Eye (tissue), 1 donor: Measurements from ENCODE around the gene ARID1B.

Experiments used
- DNase-seq: peaks from one replicate; pipeline ENCODE4 v3.0.0-alpha.2; 2015

Gene ARID1B

GRCh38 chr6:156910938-156911337, 133.8 kb downstream of the ARID1B start:
- no peak for DNase-seq

- DNase-seq: no peak
Observed at GRCh38 chr6:156911581-156911980, 134.4 kb downstream of the ARID1B start.

- DNase-seq: no peak
Observed at GRCh38 chr6:156912431-156912830, 135.3 kb downstream of the ARID1B start.

- DNase-seq: no peak
Observed at GRCh38 chr6:156914181-156914580, 137.0 kb downstream of the ARID1B start.

- DNase-seq: no peak
Observed at GRCh38 chr6:156916130-156916801, 139.1 kb downstream of the ARID1B start.

GRCh38 chr6:156917213-156917612, 140.0 kb downstream of the ARID1B start:
- DNase-seq: no peak

GRCh38 chr6:156918647-156919046, 141.5 kb downstream of the ARID1B start:
- DNase-seq: no peak

GRCh38 chr6:156919370-156919769, 142.2 kb downstream of the ARID1B start:
- no peak for DNase-seq

- DNase-seq: peak; percentile 61
Observed at GRCh38 chr6:156919814-156920369, 142.7 kb downstream of the ARID1B start.

- DNase-seq: no peak
Observed at GRCh38 chr6:156924246-156924645, 147.1 kb downstream of the ARID1B start.

- no peak for DNase-seq
Observed at GRCh38 chr6:156925026-156925425, 147.8 kb downstream of the ARID1B start.

- DNase-seq: no peak
Observed at GRCh38 chr6:156925718-156926607, 148.8 kb downstream of the ARID1B start.

- DNase-seq: no peak
Observed at GRCh38 chr6:156928126-156928525, 150.9 kb downstream of the ARID1B start.

- no peak for DNase-seq
Observed at GRCh38 chr6:156928972-156929371, 151.8 kb downstream of the ARID1B start.

GRCh38 chr6:156931283-156931682, 154.1 kb downstream of the ARID1B start:
- no peak for DNase-seq

- DNase-seq: peak; percentile 60
Observed at GRCh38 chr6:156933201-156934068, 156.3 kb downstream of the ARID1B start.

GRCh38 chr6:156934069-156934460, 156.9 kb downstream of the ARID1B start:
- no peak for DNase-seq

- no peak for DNase-seq
Observed at GRCh38 chr6:156935000-156935399, 157.8 kb downstream of the ARID1B start.

- DNase-seq: no peak
Observed at GRCh38 chr6:156938143-156938542, 161.0 kb downstream of the ARID1B start.

- DNase-seq: no peak
Observed at GRCh38 chr6:156940221-156940620, 163.0 kb downstream of the ARID1B start.

GRCh38 chr6:156942266-156942665, 165.1 kb downstream of the ARID1B start:
- no peak for DNase-seq

GRCh38 chr6:156943166-156943565, 166.0 kb downstream of the ARID1B start:
- DNase-seq: no peak

GRCh38 chr6:156943816-156944215, 166.6 kb downstream of the ARID1B start:
- DNase-seq: no peak
